Measurements from ENCODE around the gene CTDNEP1. TPM values are rescaled to one million over a fixed set of nuclear protein-coding genes. Genes with fewer than 3 reads are reported as not detected.

CTDNEP1 gene
- 100 to 1,000 TPM in 6 of 9 donors, 10 to 100 TPM in 3; 54.0 to 126 (median 107) TPM for total RNA-seq
- 100 to 1,000 TPM in 1 of 2 donors, 10 to 100 TPM in 1; 54.4 to 120 TPM for polyA plus RNA-seq
- long read RNA-seq, donor 1, transcript CTDNEP1-210 (8 exons, 1,708 nt), result major isoform, 39 of 61 reads
- long read RNA-seq, donor 1, partial matches to known transcripts, result 12 of 61 reads
- long read RNA-seq, donor 1, other reads (novel, unspliced or antisense), result 10 of 61 reads
- long read RNA-seq, donor 2, transcript CTDNEP1-210 (8 exons, 1,708 nt), result major isoform, 38 of 57 reads
- long read RNA-seq, donor 2, partial matches to known transcripts, result 8 of 57 reads
- long read RNA-seq, donor 2, other reads (novel, unspliced or antisense), result 10 of 57 reads
- long read RNA-seq, donor 3, transcript CTDNEP1-210 (8 exons, 1,708 nt), result major isoform, 32 of 50 reads
- long read RNA-seq, donor 3, partial matches to known transcripts, result 5 of 50 reads
- long read RNA-seq, donor 3, other reads (novel, unspliced or antisense), result 12 of 50 reads

- Histone ChIP-seq H3K4me1 (peaks cover 8 to 46% (median 37%) of the 10 kb centered on the region in 12 donors), H3K36me3 (peaks cover 0 to 38% (median 34%) of the 10 kb centered on the region in 9 donors), H3K27ac (peak within 1 kb of the TSS; percentile 96 to 100 (median 99)), H3K9me3 (no peaks in the 10 kb centered on the region), H3K4me3 (peak within 1 kb of the TSS; percentile 57 to 100 (median 94)), H3K27me3 (no peaks in the 10 kb centered on the region)
- intact Hi-C loops (cut with DNase I), result loop anchor here in 5 of 10 donors (1.0 to 10.0 kb wide), 5 partner anchors 12 to 323 kb away; partner anchors contain the start of genes EIF5A (in 3 of the 5), CD68 (in 1 of the 5), PHF23 (in 1 of the 5) and SLC2A4 (in 1 of the 5)
- ATAC-seq (peak; percentile 92 to 96 (median 95)), DNase-seq (peak; percentile 98 to 99 (median 98))
- WGBS, 4 donors, result 0 to 2% (median 1%) methylated on average over 17 to 41 of the region's 41 CpGs
- TF ChIP-seq CTCF (IDR thresholded peaks at IDR 0.05) (no peak), POLR2A (IDR thresholded peaks at IDR 0.05) (peak in 1 of 2 donors; percentile 39)
These were observed at the start of gene CTDNEP1 for GRCh38 chr17:7251661-7252175. CTDNEP1 (minus strand) TSS chr17:7251734; CDS start chr17:7251296, 438 bp downstream.

GRCh38 chr17:7296189-7296861, 44.8 kb upstream of the CTDNEP1 start:
- ATAC-seq (peak; percentile 73 to 86 (median 78)), DNase-seq (peak; percentile 86 to 93 (median 90))
- WGBS, 4 donors, result 2 to 4% (median 2%) methylated on average over 18 to 51 of the region's 51 CpGs
- no peaks in the 10 kb centered on the region for H3K9me3 ChIP-seq
- peaks cover 2 to 56% (median 39%) of the 10 kb centered on the region in 12 donors for H3K4me1 ChIP-seq
- intact Hi-C loops (cut with DNase I), result loop anchor here (1.0 to 10.0 kb wide), 6 partner anchors 15 to 252 kb away; partner anchors contain the start of genes SLC2A4 (in 2 of the 10) and SLC16A11 (in 1 of the 10)
- no peaks in the 10 kb centered on the region for H3K36me3 ChIP-seq
- TF ChIP-seq POLR2A (IDR thresholded peaks at IDR 0.05) (peak in 1 of 2 donors; percentile 38), CTCF (IDR thresholded peaks at IDR 0.05) (peak; percentile 87 to 98 (median 95))
- H3K4me3 ChIP-seq, result peak overlapping the region in 9 of 12 donors; percentile 5 to 37 (median 26)
- peaks cover 0 to 49% (median 29%) of the 10 kb centered on the region in 9 donors for H3K27me3 ChIP-seq
- peak overlapping the region; percentile 11 to 85 (median 72) for H3K27ac ChIP-seq

GRCh38 chr17:7295230-7296180, 44.0 kb upstream of the CTDNEP1 start:
- 63 to 70% (median 66%) methylated on average over 42 of the region's 42 CpGs for WGBS, 4 donors
- Histone ChIP-seq H3K9me3 (no peaks in the 10 kb centered on the region), H3K36me3 (no peaks in the 10 kb centered on the region), H3K27me3 (peaks cover 0 to 52% (median 29%) of the 10 kb centered on the region in 9 donors), H3K27ac (peak overlapping the region; percentile 11 to 85 (median 72)), H3K4me3 (peak overlapping the region in 6 of 12 donors; percentile 28 to 41 (median 34)), H3K4me1 (peaks cover 2 to 65% (median 44%) of the 10 kb centered on the region in 12 donors)
- ATAC-seq (no peak), DNase-seq (no peak)
- TF ChIP-seq CTCF (IDR thresholded peaks at IDR 0.05) (no peak), POLR2A (IDR thresholded peaks at IDR 0.05) (no peak)
- intact Hi-C loops (cut with DNase I), result loop anchor here (1.0 to 10.0 kb wide), 6 partner anchors 14 to 251 kb away; partner anchors contain the start of genes SLC2A4 (in 2 of the 10) and SLC16A11 (in 1 of the 10)
